Keratinocyte (primary cell): ENCODE measurements around the gene CCDC174. TPM values are rescaled to one million over a fixed set of nuclear protein-coding genes. Genes with fewer than 3 reads are reported as not detected.

Experiments
- DNase-seq: peaks from one replicate; pipeline ENCODE4 v3.0.0-alpha.2; 2011; ENCODE audit warnings: low read depth, missing footprints, low spot score
- FAIRE-seq: peaks from 2 replicates; lab custom pipeline; 2011; peaks lifted over from hg19 to GRCh38; lab: Jason Lieb, UNC
- H2AFZ ChIP-seq: 2 replicates; pipeline ENCODE4 v1.6.0; 2012; ENCODE audit warnings: low read length, control low read depth, inconsistent platforms; ENCODE audit not compliant: control insufficient read depth
- H3K27ac ChIP-seq: 2 replicates; pipeline ENCODE4 v1.5.1; 2011; ENCODE audit warnings: low read length; ENCODE audit not compliant: control insufficient read depth, insufficient read depth
- H3K27me3 ChIP-seq: 3 replicates; pipeline ENCODE4 v1.6.0; 2011; ENCODE audit warnings: low read length; ENCODE audit not compliant: control insufficient read depth, insufficient read depth; ENCODE audit errors: extremely low read depth
- H3K36me3 ChIP-seq, 2 experiments: 2 replicates in 1 of 2; 3 replicates in 1 of 2; pipeline ENCODE4 v1.5.1; 2011; ENCODE audit warnings: low read length in 2 of 2, mild to moderate bottlenecking in 1 of 2; ENCODE audit not compliant: control insufficient read depth in 2 of 2, insufficient read depth in 2 of 2; ENCODE audit errors: extremely low read depth in 1 of 2
- H3K4me1 ChIP-seq: 3 replicates; pipeline ENCODE4 v1.5.1; 2011; ENCODE audit warnings: low read length; ENCODE audit not compliant: control insufficient read depth, insufficient read depth; ENCODE audit errors: extremely low read depth
- H3K4me2 ChIP-seq: 3 replicates; pipeline ENCODE4 v1.6.0; 2011; ENCODE audit warnings: low read depth, low read length; ENCODE audit not compliant: control insufficient read depth, insufficient read depth; ENCODE audit errors: extremely low read depth
- H3K4me3 ChIP-seq, 3 experiments: fragments of 200-600 bp in 1 of 3; sonication (generic) in 1 of 3; 2 replicates in 2 of 3; 3 replicates in 1 of 3; pipeline ENCODE4 v1.5.1; 2011 to 2016; ENCODE audit warnings: low read length in 3 of 3, mild to moderate bottlenecking in 3 of 3, control low read depth in 2 of 3, inconsistent platforms in 1 of 3, low read depth in 1 of 3, mixed read lengths in 1 of 3, mixed run types in 1 of 3, moderate library complexity in 1 of 3; ENCODE audit not compliant: control insufficient read depth in 2 of 3, insufficient read depth in 2 of 3; ENCODE audit errors: extremely low read depth in 1 of 3
- H3K79me2 ChIP-seq: 2 replicates; pipeline ENCODE4 v1.6.0; 2012; ENCODE audit warnings: low read length; ENCODE audit not compliant: control insufficient read depth, insufficient read depth
- H3K9ac ChIP-seq: 3 replicates; pipeline ENCODE4 v1.6.0; 2011; ENCODE audit warnings: low read length; ENCODE audit not compliant: control insufficient read depth, insufficient read depth; ENCODE audit errors: extremely low read depth
- H3K9me1 ChIP-seq: 3 replicates; pipeline ENCODE4 v1.6.0; 2011; ENCODE audit warnings: low read length; ENCODE audit not compliant: control insufficient read depth, insufficient read depth; ENCODE audit errors: extremely low read depth
- H3K9me3 ChIP-seq: 2 replicates; pipeline ENCODE4 v1.5.1; 2012; ENCODE audit warnings: low read depth, low read length; ENCODE audit not compliant: control insufficient read depth
- H4K20me1 ChIP-seq: 3 replicates; pipeline ENCODE4 v1.6.0; 2011; ENCODE audit warnings: low read length; ENCODE audit not compliant: control insufficient read depth, insufficient read depth; ENCODE audit errors: extremely low read depth
- CTCF ChIP-seq, 3 experiments: IDR thresholded peaks in 1 of 3; conservative IDR thresholded peaks in 1 of 3; optimal IDR thresholded peaks in 1 of 3; 2 replicates in 2 of 3; 3 replicates in 1 of 3; pipeline versions ENCODE3 to v1.5.1; 2011; ENCODE audit warnings: low read length in 3 of 3, mild to moderate bottlenecking in 3 of 3, moderate library complexity in 2 of 3, control low read depth in 1 of 3, inconsistent platforms in 1 of 3; ENCODE audit not compliant: insufficient read depth in 2 of 3; ENCODE audit errors: extremely low read depth in 1 of 3
- EZH2 ChIP-seq: IDR thresholded peaks from one replicate; pipeline ENCODE4 v1.6.1; 2012; ENCODE audit warnings: inconsistent platforms, mild to moderate bottlenecking, low read length, moderate library complexity
- dilution Hi-C: fragments of 300-500 bp; cut with MboI; formaldehyde crosslinking; loops from one replicate; pipeline ENCODE4 v1.7.0; 2020; ENCODE audit warnings: low sequenced_read_pairs; ENCODE audit not compliant: extremely low pct_ligation_motif_present
- polyA plus RNA-seq, 5 experiments: library from polyadenylated mRNA; depleted of rRNA in 3 of 5; stranded (reverse) in 3 of 5; stranded (forward) in 1 of 5; unstranded in 1 of 5; fragments of >200 nt; gene quantifications; 1 replicate in 1 of 5; 2 replicates in 3 of 5; 3 replicates in 1 of 5; pipeline versions ENCODE4 v1.2.1 to v1.2.3, GENCODE V29; 2011 to 2012; ENCODE audit warnings: missing spikeins in 2 of 5, low read depth in 1 of 5, low replicate concordance in 1 of 5

The CCDC174 gene
- polyA plus RNA-seq, 1 donor (not counting 4 experiments of a cell fraction or from before 2014, with no cell fraction given): 6.2 TPM

- no peak overlapping the region for H3K27ac ChIP-seq
- no peak overlapping the region for H3K9ac ChIP-seq
- no peaks in the 10 kb centered on the region for H3K4me1 ChIP-seq
- H3K9me1 ChIP-seq: no peaks in the 10 kb centered on the region
- H2AFZ ChIP-seq: no peak overlapping the region
- no peak overlapping the region for H3K4me3 ChIP-seq
- DNase-seq (no peak), FAIRE-seq (no peak)
- H3K79me2 ChIP-seq: no peaks in the 10 kb centered on the region
- H3K36me3 ChIP-seq: no peaks in the 10 kb centered on the region
- H3K9me3 ChIP-seq: no peaks in the 10 kb centered on the region
- no peaks in the 10 kb centered on the region for H4K20me1 ChIP-seq
- peaks cover 2% of the 10 kb centered on the region for H3K27me3 ChIP-seq
- dilution Hi-C loops: no loop called here
- H3K4me2 ChIP-seq: no peak overlapping the region
- TF ChIP-seq CTCF (optimal IDR thresholded peaks at IDR 0.05 in 1 of 3, IDR thresholded peaks at IDR 0.05 in 1 of 3, conservative IDR thresholded peaks at IDR 0.05 in 1 of 3; ENCODE audit: extremely low read depth in 1 of 3, insufficient read depth in 2 of 3, low read length in 3 of 3) (no peak), EZH2 (no peak)
Measured at GRCh38 chr3:14687360-14687759, 35.8 kb downstream of the CCDC174 start.

- H3K27me3 ChIP-seq: peaks cover 2% of the 10 kb centered on the region
- H3K27ac ChIP-seq: no peak overlapping the region
- H3K4me3 ChIP-seq: no peak overlapping the region
- H3K9me3 ChIP-seq: no peaks in the 10 kb centered on the region
- no peaks in the 10 kb centered on the region for H4K20me1 ChIP-seq
- H3K36me3 ChIP-seq: no peaks in the 10 kb centered on the region
- H3K9ac ChIP-seq: no peak overlapping the region
- H2AFZ ChIP-seq: no peak overlapping the region
- no peaks in the 10 kb centered on the region for H3K9me1 ChIP-seq
- TF ChIP-seq EZH2 (no peak), CTCF (optimal IDR thresholded peaks at IDR 0.05 in 1 of 3, IDR thresholded peaks at IDR 0.05 in 1 of 3, conservative IDR thresholded peaks at IDR 0.05 in 1 of 3; ENCODE audit: extremely low read depth in 1 of 3, insufficient read depth in 2 of 3, low read length in 3 of 3) (no peak)
- dilution Hi-C loops: no loop called here
- DNase-seq (no peak), FAIRE-seq (no peak)
- H3K4me2 ChIP-seq: no peak overlapping the region
- no peaks in the 10 kb centered on the region for H3K4me1 ChIP-seq
- H3K79me2 ChIP-seq: no peaks in the 10 kb centered on the region
Measured at GRCh38 chr3:14688525-14688924, 37.0 kb downstream of the CCDC174 start.
